HepG2 (cell line): ENCODE measurements around the gene LIN7A. TPM values are rescaled to one million over a fixed set of nuclear protein-coding genes. Genes with fewer than 3 reads are reported as not detected.

Experiments used
- ATAC-seq: fragments of 200-7000 bp; cut with Tn5 transposase; 3 replicates; pipeline ENCODE4 v1.9.1; 2020; ENCODE audit warnings: mild to moderate bottlenecking, moderate library complexity
- BruUV-seq: library from RNA; stranded (reverse); fragments of 400-500 nt; replicated peaks from 2 replicates; lab custom pipeline; 2021; lab: Mats Ljungman, UMichigan
- CTCF ChIA-PET: fragments of 300-600 bp; formaldehyde crosslinking; extraction: SDS; loops from one replicate; lab custom pipeline; 2021; ENCODE audit warnings: low total read pairs, inconsistent platforms, low intra/inter-chr PET ratio; lab: Yijun Ruan, JAX
- POLR2A ChIA-PET: fragments of 350-600 bp; sonication (Branson Sonifier 250); formaldehyde crosslinking; loops from one replicate; lab custom pipeline; 2020; ENCODE audit warnings: antibody characterized with exemption, inconsistent platforms; lab: Yijun Ruan, JAX
- DNase-seq: peaks from one replicate; pipeline ENCODE4 v3.0.0-alpha.2; 2015; ENCODE audit warnings: low spot score
- FAIRE-seq: peaks from 3 replicates; lab custom pipeline; 2011; peaks lifted over from hg19 to GRCh38; lab: Jason Lieb, UNC
- H2AFZ ChIP-seq: one replicate; pipeline ENCODE4 v1.6.1; 2011; ENCODE audit warnings: low read length, inconsistent platforms
- H3K27ac ChIP-seq: fragments of 300-600 bp; 3 replicates; pipeline ENCODE4 v1.8.0; 2011; ENCODE audit warnings: mixed run types, mild to moderate bottlenecking, mixed read lengths, low read length, inconsistent platforms; ENCODE audit not compliant: insufficient read depth; ENCODE audit errors: extremely low read length
- H3K27me3 ChIP-seq, 2 experiments: fragments of 200-600 bp in 1 of 2; 2 replicates in 1 of 2; 3 replicates in 1 of 2; pipeline versions ENCODE4 v1.6.0 to v1.8.0; 2011; ENCODE audit warnings: low read length in 2 of 2, mild to moderate bottlenecking in 2 of 2, moderate library complexity in 2 of 2, inconsistent platforms in 1 of 2; ENCODE audit not compliant: insufficient read depth in 2 of 2, control insufficient read depth in 1 of 2
- H3K36me3 ChIP-seq, 2 experiments: fragments of 200-600 bp in 1 of 2; replicated peaks in 1 of 2; 2 replicates in 1 of 2; 3 replicates in 1 of 2; pipeline versions ENCODE4 v1.5.1 to v1.8.0; 2011; ENCODE audit warnings: low read length in 2 of 2, inconsistent platforms in 1 of 2; ENCODE audit not compliant: insufficient read depth in 2 of 2, control insufficient read depth in 1 of 2
- H3K4me1 ChIP-seq: 2 replicates; pipeline ENCODE4 v1.5.1; 2012; ENCODE audit warnings: low read length, inconsistent platforms; ENCODE audit not compliant: insufficient read depth
- H3K4me2 ChIP-seq: 2 replicates; pipeline ENCODE4 v1.6.0; 2011; ENCODE audit warnings: low read depth, low read length, inconsistent platforms
- H3K4me3 ChIP-seq, 3 experiments: fragments of 200-600 bp in 1 of 3; sonication (generic), shearing (Covaris generic) in 1 of 3; replicated peaks in 1 of 3; 2 replicates each; pipeline ENCODE4 v1.5.1; 2011 to 2016; ENCODE audit warnings: low read length in 3 of 3, inconsistent platforms in 2 of 3, low read depth in 2 of 3, mild to moderate bottlenecking in 2 of 3, control low read depth in 1 of 3, mixed read lengths in 1 of 3; ENCODE audit not compliant: insufficient read depth in 1 of 3
- H3K79me2 ChIP-seq: one replicate; pipeline ENCODE4 v1.6.1; 2011; ENCODE audit warnings: low read length, inconsistent platforms; ENCODE audit not compliant: insufficient read depth
- H3K9ac ChIP-seq: 2 replicates; pipeline ENCODE4 v1.6.0; 2011; ENCODE audit warnings: mild to moderate bottlenecking, low read depth, low read length, inconsistent platforms; ENCODE audit not compliant: insufficient read depth
- H3K9me3 ChIP-seq: 2 replicates; pipeline ENCODE4 v1.5.1; 2012; ENCODE audit warnings: mild to moderate bottlenecking, low read length
- H4K20me1 ChIP-seq: 2 replicates; pipeline ENCODE4 v1.6.0; 2011; ENCODE audit warnings: inconsistent platforms, mild to moderate bottlenecking, low read length, moderate library complexity; ENCODE audit not compliant: insufficient read depth
- EP300 ChIP-seq, 3 experiments: sonication (generic) in 1 of 3; formaldehyde crosslinking in 1 of 3; IDR thresholded peaks; 2 replicates each; pipeline versions ENCODE4 v1.5.1 to v1.6.1; 2011 to 2020; ENCODE audit warnings: low read depth in 2 of 3, low read length in 2 of 3, borderline replicate concordance in 1 of 3, improper control_type of control experiment in 1 of 3, mild to moderate bottlenecking in 1 of 3, missing genetic modification reagents in 1 of 3, moderate library complexity in 1 of 3
- FOXK1 ChIP-seq: sonication (generic); formaldehyde crosslinking; IDR thresholded peaks from 2 replicates; pipeline ENCODE4 v1.4.0; 2020; ENCODE audit warnings: low read depth, missing genetic modification reagents, borderline replicate concordance
- FOXP4 ChIP-seq: sonication (generic); formaldehyde crosslinking; IDR thresholded peaks from 2 replicates; pipeline ENCODE4 v1.4.0; 2020; ENCODE audit warnings: missing genetic modification reagents
- GFI1 ChIP-seq: sonication (generic); formaldehyde crosslinking; IDR thresholded peaks from 2 replicates; pipeline ENCODE4 v1.5.0; 2020; ENCODE audit warnings: missing genetic modification reagents, mild to moderate bottlenecking, borderline replicate concordance
- ISX ChIP-seq: sonication (generic); formaldehyde crosslinking; conservative IDR thresholded peaks from 2 replicates; pipeline ENCODE4 v1.5.0; 2020; ENCODE audit warnings: missing genetic modification reagents
- MIXL1 ChIP-seq: IDR thresholded peaks from 2 replicates; pipeline ENCODE4 v1.6.1; 2016
- NFRKB ChIP-seq: fragments of 450-650 bp; IDR thresholded peaks from 2 replicates; pipeline ENCODE4 v1.6.1; 2017
- PPARG ChIP-seq: conservative IDR thresholded peaks from 2 replicates; pipeline ENCODE4 v1.6.1; 2016; ENCODE audit warnings: missing biosample characterization, missing genetic modification reagents
- SNAPC2 ChIP-seq: sonication (generic); formaldehyde crosslinking; IDR thresholded peaks from 2 replicates; pipeline ENCODE4 v1.8.1; 2022; ENCODE audit warnings: mild to moderate bottlenecking, missing genetic modification reagents
- ZFP91 ChIP-seq: sonication (generic); formaldehyde crosslinking; IDR thresholded peaks from 2 replicates; pipeline ENCODE4 v1.9.0; 2022; ENCODE audit warnings: missing genetic modification reagents, mild to moderate bottlenecking, borderline replicate concordance
- ZNF30 ChIP-seq: sonication (generic); formaldehyde crosslinking; IDR thresholded peaks from 2 replicates; pipeline ENCODE4 v1.5.0; 2020; ENCODE audit warnings: mild to moderate bottlenecking, missing genetic modification reagents
- ZNF770 ChIP-seq: sonication (generic); formaldehyde crosslinking; IDR thresholded peaks from 2 replicates; pipeline ENCODE4 v1.5.0; 2020; ENCODE audit warnings: mild to moderate bottlenecking, missing genetic modification reagents
- WGBS: methylation state at CpG from one replicate; pipeline ENCODE4 v1.1.6; 2017; ENCODE audit warnings: low lambda C conversion rate; 5-methylcytosine and 5-hydroxymethylcytosine counted together
- in situ Hi-C: cut with HindIII; loops from 2 replicates; pipeline ENCODE4 v1.10.0; 2017; ENCODE audit warnings: low pct_unique_long_range_greater_than_20kb; ENCODE audit not compliant: extremely low pct_ligation_motif_present
- intact Hi-C: fragments of 100-400 bp; cut with micrococcal nuclease; formaldehyde crosslinking; loops from one replicate; pipeline ENCODE4 v1.10.0; 2022; ENCODE audit not compliant: unreplicated experiment
- polyA plus RNA-seq, 8 experiments: library from polyadenylated mRNA; depleted of rRNA in 3 of 8; stranded (reverse) in 7 of 8; unstranded in 1 of 8; fragments of >200 nt; fragmentation: Illumina TruSeq in 4 of 8; extraction: Trizol in 4 of 8; gene quantifications; 2 replicates each; pipeline versions ENCODE4 v1.2.1 to v1.2.3, GENCODE V29; 2011 to 2016; ENCODE audit warnings: low read depth in 4 of 8, missing spikeins in 1 of 8, mixed read lengths in 1 of 8; ENCODE audit not compliant: insufficient read depth in 1 of 8
- total RNA-seq, 5 experiments: library from RNA; depleted of rRNA; stranded (reverse); fragments of >200 nt; fragmentation: Illumina TruSeq; extraction: Trizol; gene quantifications; 2 replicates each; pipeline ENCODE4 v1.2.3, GENCODE V29; 2016; ENCODE audit warnings: low read depth in 1 of 5

The LIN7A gene
- total and polyA plus RNA-seq, 2 of the 13 experiments (the other 11 are each of a cell fraction or from before 2014, with no cell fraction given): 18.5 to 19.2 TPM

GRCh38 chr12:80920006-80920405 lies 17.7 kb downstream of the LIN7A start:
- Histone ChIP-seq H3K4me1 (peaks cover 67% of the 10 kb centered on the region), H3K4me3 (no peak overlapping the region), H3K36me3 (no peaks in the 10 kb centered on the region), H3K9ac (no peak overlapping the region), H3K9me3 (no peaks in the 10 kb centered on the region), H3K27me3 (no peaks in the 10 kb centered on the region), H3K4me2 (no peak overlapping the region), H3K27ac (no peak overlapping the region), H4K20me1 (no peaks in the 10 kb centered on the region), H2AFZ (no peak overlapping the region), H3K79me2 (peaks cover 33% of the 10 kb centered on the region)
- CTCF ChIA-PET: no interaction called here
- 100% methylated on average over 4 of the region's 4 CpGs for WGBS
- DNase-seq (no peak), FAIRE-seq (no peak), ATAC-seq (no peak)
- TF ChIP-seq ZNF30 (CRISPR knock-in tag): no peak
- no TSS peak for BruUV-seq
- POLR2A ChIA-PET: no interaction called here
- intact Hi-C loops (no loop called here), in situ Hi-C loops (no loop called here)

- in situ Hi-C loops: no loop called here
- DNase-seq (peak; percentile 51), ATAC-seq (peak; percentile 63), FAIRE-seq (no peak)
- no TSS peak for BruUV-seq
- WGBS: 19% methylated on average over 3 of the region's 3 CpGs
- Histone ChIP-seq H3K4me3 (no peak overlapping the region), H4K20me1 (no peaks in the 10 kb centered on the region), H3K27ac (peak overlapping the region; percentile 48), H3K4me2 (peak overlapping the region; percentile 56), H3K79me2 (peaks cover 21% of the 10 kb centered on the region), H2AFZ (no peak overlapping the region), H3K9ac (peak overlapping the region; percentile 7; the same call in 1 of the 2 replicates), H3K4me1 (peaks cover 44% of the 10 kb centered on the region), H3K9me3 (no peaks in the 10 kb centered on the region), H3K27me3 (no peaks in the 10 kb centered on the region), H3K36me3 (no peaks in the 10 kb centered on the region)
- CTCF ChIA-PET: no interaction called here
- intact Hi-C loops: loop anchor here (1.0 kb wide), 1 partner anchor 9 kb away; no protein-coding TSS in a partner anchor
- POLR2A ChIA-PET: no interaction called here
- TF ChIP-seq ZFP91 (no peak), FOXP4 (CRISPR knock-in tag) (peak; percentile 56), GFI1 (no peak), SNAPC2 (CRISPR knock-in tag) (no peak), ISX (CRISPR knock-in tag) (no peak), PPARG (CRISPR knock-in tag) (peak; percentile 94), EP300 (IDR thresholded peaks at IDR 0.05; ENCODE audit: low read depth in 2 of 2, low read length in 2 of 2) (peak in 1 of 2 experiments; percentile 59; a peak in 1 of 4 replicates), EP300 (CRISPR knock-in tag; IDR thresholded peaks at IDR 0.05; ENCODE audit: borderline replicate concordance) (no peak), NFRKB (no peak), ZNF770 (CRISPR knock-in tag) (no peak), FOXK1 (CRISPR knock-in tag) (0 out of 2 replicates have a peak, but pooled peaks have one; percentile 27), MIXL1 (CRISPR knock-in tag) (0 out of 2 replicates have a peak, but pooled peaks have one; percentile 38)
Observed at GRCh38 chr12:80917651-80918050, 20.1 kb downstream of the LIN7A start.
